ENCODE measurements around the gene GNGT2. TPM values are rescaled to one million over a fixed set of nuclear protein-coding genes. Genes with fewer than 3 reads are reported as not detected.

The GNGT2 gene
- total RNA-seq, 1 experiment from 2014 or later, result not detected

DNA sequence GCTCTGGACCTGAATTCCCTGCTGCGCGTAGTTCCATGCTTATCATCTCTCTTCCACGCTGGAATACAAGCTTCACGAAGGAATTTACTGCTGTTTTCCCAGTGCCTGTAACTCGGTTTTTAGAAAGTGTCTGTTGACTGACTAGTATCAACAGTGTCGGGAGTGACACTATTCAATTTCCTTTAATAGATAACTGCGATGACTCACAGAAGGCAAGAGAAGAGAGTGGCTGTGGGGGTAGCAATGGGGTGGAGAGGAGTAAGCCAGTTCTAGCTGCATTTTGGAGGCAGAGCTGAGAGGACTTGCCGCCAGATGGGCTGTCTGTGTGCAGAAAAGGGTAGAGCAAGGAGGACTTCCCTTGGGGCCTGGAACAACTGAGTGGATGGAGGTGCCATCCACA is 52.6 kb downstream of the GNGT2 start:
- BruUV-seq (replicated peaks), result no TSS peak
- Histone ChIP-seq H3K9me3 (ENCODE audit: control insufficient read depth, insufficient read depth, low read depth, low read length) (no peaks in the 10 kb centered on the region), H3K4me1 (ENCODE audit: control insufficient read depth, insufficient read depth, low read length) (no peaks in the 10 kb centered on the region), H3K27ac (ENCODE audit: low read length) (no peak overlapping the region), H3K4me3 (ENCODE audit: low read depth in 2 of 2, low read length in 2 of 2) (no peak overlapping the region), H3K36me3 (ENCODE audit: control insufficient read depth, insufficient read depth, low read length) (no peaks in the 10 kb centered on the region), H3K27me3 (ENCODE audit: control insufficient read depth, insufficient read depth, low read length) (0 out of 2 replicates have a peak, but pooled peaks cover 2% of the 10 kb centered on the region)
- ChIA-PET POLR2A (no interaction called here), CTCF (interaction anchor here (1.1 kb wide), 1 partner anchor 9 kb away, joined by 5 read pairs; no protein-coding TSS in a partner anchor)
- in situ Hi-C loops (cut with HindIII; ENCODE audit: low pct_unique_long_range_greater_than_20kb, low sequenced_read_pairs), result no loop called here
- no peak for ATAC-seq
- intact Hi-C loops (cut with micrococcal nuclease; ENCODE audit: unreplicated experiment), result no loop called here
- DNase-seq (ENCODE audit: low read depth, low spot score), result no peak
- TF ChIP-seq, protein P1, sequence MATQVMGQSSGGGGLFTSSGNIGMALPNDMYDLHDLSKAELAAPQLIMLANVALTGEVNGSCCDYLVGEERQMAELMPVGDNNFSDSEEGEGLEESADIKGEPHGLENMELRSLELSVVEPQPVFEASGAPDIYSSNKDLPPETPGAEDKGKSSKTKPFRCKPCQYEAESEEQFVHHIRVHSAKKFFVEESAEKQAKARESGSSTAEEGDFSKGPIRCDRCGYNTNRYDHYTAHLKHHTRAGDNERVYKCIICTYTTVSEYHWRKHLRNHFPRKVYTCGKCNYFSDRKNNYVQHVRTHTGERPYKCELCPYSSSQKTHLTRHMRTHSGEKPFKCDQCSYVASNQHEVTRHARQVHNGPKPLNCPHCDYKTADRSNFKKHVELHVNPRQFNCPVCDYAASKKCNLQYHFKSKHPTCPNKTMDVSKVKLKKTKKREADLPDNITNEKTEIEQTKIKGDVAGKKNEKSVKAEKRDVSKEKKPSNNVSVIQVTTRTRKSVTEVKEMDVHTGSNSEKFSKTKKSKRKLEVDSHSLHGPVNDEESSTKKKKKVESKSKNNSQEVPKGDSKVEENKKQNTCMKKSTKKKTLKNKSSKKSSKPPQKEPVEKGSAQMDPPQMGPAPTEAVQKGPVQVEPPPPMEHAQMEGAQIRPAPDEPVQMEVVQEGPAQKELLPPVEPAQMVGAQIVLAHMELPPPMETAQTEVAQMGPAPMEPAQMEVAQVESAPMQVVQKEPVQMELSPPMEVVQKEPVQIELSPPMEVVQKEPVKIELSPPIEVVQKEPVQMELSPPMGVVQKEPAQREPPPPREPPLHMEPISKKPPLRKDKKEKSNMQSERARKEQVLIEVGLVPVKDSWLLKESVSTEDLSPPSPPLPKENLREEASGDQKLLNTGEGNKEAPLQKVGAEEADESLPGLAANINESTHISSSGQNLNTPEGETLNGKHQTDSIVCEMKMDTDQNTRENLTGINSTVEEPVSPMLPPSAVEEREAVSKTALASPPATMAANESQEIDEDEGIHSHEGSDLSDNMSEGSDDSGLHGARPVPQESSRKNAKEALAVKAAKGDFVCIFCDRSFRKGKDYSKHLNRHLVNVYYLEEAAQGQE (IDR thresholded peaks at IDR 0.05; ENCODE audit: insufficient read depth in 1 of 2, low read depth in 2 of 2, low read length in 1 of 2), result no peak
- TF ChIP-seq SIN3A (IDR thresholded peaks at IDR 0.05; ENCODE audit: borderline replicate concordance, insufficient read depth, low read depth, low read length) (no peak), TCF7L2 (IDR thresholded peaks at IDR 0.05; ENCODE audit: low read depth, low read length) (no peak), POLR2AphosphoS5 (IDR thresholded peaks at IDR 0.05; ENCODE audit: low read depth, low read length) (no peak)
- TF ChIP-seq, protein P2, sequence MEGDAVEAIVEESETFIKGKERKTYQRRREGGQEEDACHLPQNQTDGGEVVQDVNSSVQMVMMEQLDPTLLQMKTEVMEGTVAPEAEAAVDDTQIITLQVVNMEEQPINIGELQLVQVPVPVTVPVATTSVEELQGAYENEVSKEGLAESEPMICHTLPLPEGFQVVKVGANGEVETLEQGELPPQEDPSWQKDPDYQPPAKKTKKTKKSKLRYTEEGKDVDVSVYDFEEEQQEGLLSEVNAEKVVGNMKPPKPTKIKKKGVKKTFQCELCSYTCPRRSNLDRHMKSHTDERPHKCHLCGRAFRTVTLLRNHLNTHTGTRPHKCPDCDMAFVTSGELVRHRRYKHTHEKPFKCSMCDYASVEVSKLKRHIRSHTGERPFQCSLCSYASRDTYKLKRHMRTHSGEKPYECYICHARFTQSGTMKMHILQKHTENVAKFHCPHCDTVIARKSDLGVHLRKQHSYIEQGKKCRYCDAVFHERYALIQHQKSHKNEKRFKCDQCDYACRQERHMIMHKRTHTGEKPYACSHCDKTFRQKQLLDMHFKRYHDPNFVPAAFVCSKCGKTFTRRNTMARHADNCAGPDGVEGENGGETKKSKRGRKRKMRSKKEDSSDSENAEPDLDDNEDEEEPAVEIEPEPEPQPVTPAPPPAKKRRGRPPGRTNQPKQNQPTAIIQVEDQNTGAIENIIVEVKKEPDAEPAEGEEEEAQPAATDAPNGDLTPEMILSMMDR (IDR thresholded peaks at IDR 0.05), result no peak

DNA sequence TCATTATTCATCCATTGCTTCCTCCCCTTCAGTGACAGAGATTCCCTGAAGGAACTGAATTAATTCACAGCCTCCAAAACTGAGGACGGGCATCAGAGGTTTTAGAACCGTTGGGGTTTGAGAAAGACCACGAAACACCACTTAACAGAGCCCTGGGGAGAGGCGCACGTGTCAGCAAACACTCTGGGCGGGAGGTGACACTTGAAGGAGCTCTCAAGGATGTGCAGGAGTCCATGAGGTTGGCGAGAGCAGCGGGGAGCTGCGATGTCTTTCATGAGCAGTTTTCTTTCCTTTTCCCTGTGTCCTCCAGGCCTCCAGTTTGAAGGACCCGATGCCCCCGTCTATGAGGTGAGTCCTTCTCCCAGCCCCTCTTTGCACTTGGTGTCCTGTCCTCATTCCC is 54.1 kb downstream of the GNGT2 start:
- in situ Hi-C loops (cut with HindIII; ENCODE audit: low pct_unique_long_range_greater_than_20kb, low sequenced_read_pairs), result no loop called here
- Histone ChIP-seq H3K4me3 (ENCODE audit: low read depth in 2 of 2, low read length in 2 of 2) (no peak overlapping the region), H3K9me3 (ENCODE audit: control insufficient read depth, insufficient read depth, low read depth, low read length) (no peaks in the 10 kb centered on the region), H3K36me3 (ENCODE audit: control insufficient read depth, insufficient read depth, low read length) (no peaks in the 10 kb centered on the region), H3K4me1 (ENCODE audit: control insufficient read depth, insufficient read depth, low read length) (no peaks in the 10 kb centered on the region), H3K27me3 (ENCODE audit: control insufficient read depth, insufficient read depth, low read length) (no peaks in the 10 kb centered on the region), H3K27ac (ENCODE audit: low read length) (no peak overlapping the region)
- TF ChIP-seq TCF7L2 (IDR thresholded peaks at IDR 0.05; ENCODE audit: low read depth, low read length), result no peak
- TF ChIP-seq, protein P1 (IDR thresholded peaks at IDR 0.05; ENCODE audit: insufficient read depth in 1 of 2, low read depth in 2 of 2, low read length in 1 of 2), result no peak
- no peak for TF ChIP-seq SIN3A (IDR thresholded peaks at IDR 0.05; ENCODE audit: borderline replicate concordance, insufficient read depth, low read depth, low read length)
- TF ChIP-seq POLR2AphosphoS5 (IDR thresholded peaks at IDR 0.05; ENCODE audit: low read depth, low read length), result no peak
- TF ChIP-seq, protein P2 (IDR thresholded peaks at IDR 0.05), result no peak
- ChIA-PET CTCF (no interaction called here), POLR2A (no interaction called here)
- intact Hi-C loops (cut with micrococcal nuclease; ENCODE audit: unreplicated experiment), result no loop called here
- BruUV-seq (replicated peaks), result no TSS peak
- DNase-seq (ENCODE audit: low read depth, low spot score) (no peak), ATAC-seq (no peak)

Other genes with a start within 250 kb of the GNGT2 start
- 0.77 TPM for gene GIP, start 242.0 kb downstream of the GNGT2 start, total RNA-seq (2021; ENCODE audit: unreplicated experiment)
- 109 TPM for gene IGF2BP1, start 213.2 kb downstream of the GNGT2 start, total RNA-seq (2021; ENCODE audit: unreplicated experiment)
- not detected for gene B4GALNT2, start 77.8 kb downstream of the GNGT2 start, total RNA-seq (2021; ENCODE audit: unreplicated experiment)
- gene ABI3, start 133 bp upstream of the GNGT2 start, total RNA-seq (2021; ENCODE audit: unreplicated experiment), result not detected
- 0.54 TPM for gene PHOSPHO1, start 20.2 kb upstream of the GNGT2 start, total RNA-seq (2021; ENCODE audit: unreplicated experiment)
- gene ZNF652, start 151.7 kb upstream of the GNGT2 start, total RNA-seq (2021; ENCODE audit: unreplicated experiment), result 42.4 TPM
- 367 TPM for gene PHB1, start 204.3 kb upstream of the GNGT2 start, total RNA-seq (2021; ENCODE audit: unreplicated experiment)